Thyroid gland (tissue), 4 donors: Measurements from ENCODE around the gene CLN3. TPM values are rescaled to one million over a fixed set of nuclear protein-coding genes. Genes with fewer than 3 reads are reported as not detected.

Experiments used
- DNase-seq, 2 donors: peaks; one replicate each; pipeline ENCODE4 v3.0.0-alpha.2; 2019
- H3K27ac ChIP-seq, 3 donors: fragments of 200-600 bp; sonication (generic); 1 replicate in 2 of 3; 2 replicates in 1 of 3; pipeline ENCODE4 v1.5.1; 2016 to 2019; ENCODE audit warnings: mild to moderate bottlenecking in 1 of 3, moderate library complexity in 1 of 3
- H3K27me3 ChIP-seq: fragments of 200-600 bp; sonication (generic); one replicate; pipeline ENCODE4 v1.5.1; 2019
- H3K36me3 ChIP-seq, 2 donors: fragments of 200-600 bp; sonication (generic); one replicate each; pipeline ENCODE4 v1.5.1; 2016 to 2019
- H3K4me1 ChIP-seq, 2 donors: fragments of 200-600 bp; sonication (generic); one replicate each; pipeline ENCODE4 v1.5.1; 2017 to 2019
- H3K4me3 ChIP-seq, 3 donors: fragments of 200-600 bp; sonication (generic); replicated peaks in 1 of 3; 1 replicate in 2 of 3; 2 replicates in 1 of 3; pipeline ENCODE4 v1.5.1; 2016; ENCODE audit warnings: mild to moderate bottlenecking in 1 of 3
- H3K9me3 ChIP-seq: fragments of 200-600 bp; sonication (generic); one replicate; pipeline ENCODE4 v1.5.1; 2017
- POLR2A ChIP-seq, 2 donors: fragments of 450-650 bp; IDR thresholded peaks; one replicate each; pipeline ENCODE4 v1.6.1; 2017; ENCODE audit warnings: antibody characterized with exemption in 2 of 2, mild to moderate bottlenecking in 2 of 2, moderate library complexity in 1 of 2
- WGBS, 2 donors: methylation state at CpG; one replicate each; pipeline ENCODE4 v1.1.5; 2017; 5-methylcytosine and 5-hydroxymethylcytosine counted together
- intact Hi-C: fragments of 100-400 bp; cut with DNase I; formaldehyde crosslinking; loops from one replicate; pipeline ENCODE4 v1.15.1; 2023
- total RNA-seq, 4 donors: library from RNA; depleted of rRNA; stranded (reverse); fragments of >200 nt; gene quantifications; one replicate each; pipeline ENCODE4 v1.2.3, GENCODE V29; 2016
- TF ChIP-seq, protein P1 (sequence below), 6 experiments: fragments of 200-600 bp in 3 of 6; fragments of 450-650 bp in 3 of 6; sonication (generic) in 3 of 6; IDR thresholded peaks; one replicate each; pipeline ENCODE4 v1.5.1; 2016 to 2019; ENCODE audit warnings: antibody characterized with exemption in 6 of 6, mild to moderate bottlenecking in 2 of 6, inconsistent platforms in 1 of 6, moderate library complexity in 1 of 6

CLN3 gene
- total RNA-seq, 4 donors from 2014 or later, result 32.5 to 80.9 (median 50.3) TPM

DNA sequence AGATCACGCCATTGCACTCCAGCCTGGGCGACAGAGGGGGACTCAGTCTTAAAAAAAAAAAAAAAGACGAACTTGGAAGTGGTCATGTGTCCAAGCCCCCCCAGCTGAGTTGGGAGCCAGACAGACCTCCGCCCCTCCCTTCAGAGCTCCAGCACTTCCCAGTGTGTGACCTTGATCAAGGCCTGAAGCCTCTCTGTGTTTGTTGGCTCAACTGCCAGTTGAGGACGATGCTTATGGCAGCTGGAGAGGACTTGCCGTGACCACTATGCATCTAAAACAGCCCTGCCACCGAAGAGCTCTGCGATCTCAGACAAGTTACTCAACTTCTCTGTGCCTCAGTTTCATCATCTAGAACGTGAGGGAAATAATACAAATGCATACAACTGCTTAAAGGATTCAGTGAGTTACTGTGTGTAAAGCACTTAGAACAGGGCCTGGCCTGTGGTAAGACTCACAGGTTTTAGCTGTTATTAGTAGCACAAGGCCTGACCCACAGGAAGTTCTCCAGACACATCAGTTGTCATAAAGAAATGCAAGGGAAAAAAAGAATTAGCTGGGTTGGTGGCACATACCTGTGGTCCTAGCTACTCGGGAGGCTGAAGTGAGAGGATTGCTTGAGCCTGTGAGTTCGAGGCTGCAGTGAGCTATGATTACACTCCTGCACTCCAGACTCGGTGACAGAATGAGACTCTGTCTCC is 21.8 kb upstream of the CLN3 start:
- DNase-seq, result no peak
- Histone ChIP-seq H3K4me1 (no peaks in the 10 kb centered on the region), H3K27ac (no peak overlapping the region), H3K4me3 (no peak overlapping the region), H3K27me3 (no peaks in the 10 kb centered on the region), H3K36me3 (no peaks in the 10 kb centered on the region), H3K9me3 (no peaks in the 10 kb centered on the region)
- TF ChIP-seq, protein P1, sequence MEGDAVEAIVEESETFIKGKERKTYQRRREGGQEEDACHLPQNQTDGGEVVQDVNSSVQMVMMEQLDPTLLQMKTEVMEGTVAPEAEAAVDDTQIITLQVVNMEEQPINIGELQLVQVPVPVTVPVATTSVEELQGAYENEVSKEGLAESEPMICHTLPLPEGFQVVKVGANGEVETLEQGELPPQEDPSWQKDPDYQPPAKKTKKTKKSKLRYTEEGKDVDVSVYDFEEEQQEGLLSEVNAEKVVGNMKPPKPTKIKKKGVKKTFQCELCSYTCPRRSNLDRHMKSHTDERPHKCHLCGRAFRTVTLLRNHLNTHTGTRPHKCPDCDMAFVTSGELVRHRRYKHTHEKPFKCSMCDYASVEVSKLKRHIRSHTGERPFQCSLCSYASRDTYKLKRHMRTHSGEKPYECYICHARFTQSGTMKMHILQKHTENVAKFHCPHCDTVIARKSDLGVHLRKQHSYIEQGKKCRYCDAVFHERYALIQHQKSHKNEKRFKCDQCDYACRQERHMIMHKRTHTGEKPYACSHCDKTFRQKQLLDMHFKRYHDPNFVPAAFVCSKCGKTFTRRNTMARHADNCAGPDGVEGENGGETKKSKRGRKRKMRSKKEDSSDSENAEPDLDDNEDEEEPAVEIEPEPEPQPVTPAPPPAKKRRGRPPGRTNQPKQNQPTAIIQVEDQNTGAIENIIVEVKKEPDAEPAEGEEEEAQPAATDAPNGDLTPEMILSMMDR (IDR thresholded peaks at IDR 0.05), result no peak
- TF ChIP-seq POLR2A (IDR thresholded peaks at IDR 0.05), result no peak
- intact Hi-C loops, result no loop called here
- WGBS, 2 donors, result 74 to 83% methylated on average over 10 to 12 of the region's 12 CpGs

DNA sequence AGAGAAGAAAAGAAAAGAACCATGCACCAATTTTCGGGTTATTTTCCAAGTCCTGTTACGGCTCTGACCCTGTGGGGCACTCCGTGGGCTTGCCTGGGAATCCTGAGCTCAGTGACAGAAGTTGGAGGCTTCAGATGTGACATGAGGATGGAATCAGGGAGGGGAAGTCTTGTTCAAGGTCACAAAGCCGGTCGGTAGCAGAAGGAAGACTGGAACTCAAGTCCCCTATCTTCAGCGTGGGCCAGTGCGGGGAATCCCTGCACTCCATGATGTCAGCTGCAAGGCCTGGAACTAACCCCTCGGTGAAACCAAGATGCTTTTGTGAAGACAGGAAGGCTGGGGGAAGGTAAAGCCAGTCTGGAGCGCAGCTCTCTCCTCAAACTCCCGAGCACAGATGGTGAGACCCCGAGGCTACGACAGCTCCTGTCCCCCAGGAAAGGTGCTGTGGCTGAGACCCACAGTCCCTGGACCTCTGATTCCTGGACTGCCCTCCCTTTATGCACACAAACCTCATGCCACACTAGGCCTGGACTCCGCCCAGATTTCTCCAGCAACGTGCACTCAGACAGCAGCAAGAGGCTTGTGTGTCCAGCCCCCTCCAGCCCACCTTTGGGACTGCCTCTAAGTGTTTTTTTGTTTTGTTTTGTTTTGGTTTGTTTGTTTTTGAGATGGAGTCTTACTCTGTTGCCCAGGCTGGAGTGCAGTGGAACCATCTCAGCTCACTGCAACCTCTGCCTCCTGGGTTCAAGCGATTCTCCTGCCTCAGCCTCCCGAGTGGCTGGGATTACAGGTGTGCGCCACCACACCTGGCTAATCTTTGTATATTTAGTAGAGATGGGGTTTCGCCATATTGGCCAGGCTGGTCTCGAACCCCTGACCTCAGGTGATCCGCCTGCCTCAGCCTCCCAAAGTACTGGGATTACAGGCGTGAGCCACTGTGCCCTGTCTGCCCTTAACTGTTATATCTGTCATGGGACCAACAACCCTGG is 20.2 kb upstream of the CLN3 start:
- H3K27me3 ChIP-seq, result no peaks in the 10 kb centered on the region
- TF ChIP-seq, protein P1 (IDR thresholded peaks at IDR 0.05), result no peak
- TF ChIP-seq POLR2A (IDR thresholded peaks at IDR 0.05), result no peak
- no peak overlapping the region for H3K4me3 ChIP-seq
- H3K4me1 ChIP-seq, result peaks cover 4 to 13% of the 10 kb centered on the region in 2 donors
- H3K27ac ChIP-seq, result no peak overlapping the region
- WGBS, 2 donors, result 88 to 89% methylated on average over 11 to 21 of the region's 21 CpGs
- no peaks in the 10 kb centered on the region for H3K9me3 ChIP-seq
- peak; percentile 38 to 42 for DNase-seq
- no peaks in the 10 kb centered on the region for H3K36me3 ChIP-seq
- intact Hi-C loops, result no loop called here

DNA sequence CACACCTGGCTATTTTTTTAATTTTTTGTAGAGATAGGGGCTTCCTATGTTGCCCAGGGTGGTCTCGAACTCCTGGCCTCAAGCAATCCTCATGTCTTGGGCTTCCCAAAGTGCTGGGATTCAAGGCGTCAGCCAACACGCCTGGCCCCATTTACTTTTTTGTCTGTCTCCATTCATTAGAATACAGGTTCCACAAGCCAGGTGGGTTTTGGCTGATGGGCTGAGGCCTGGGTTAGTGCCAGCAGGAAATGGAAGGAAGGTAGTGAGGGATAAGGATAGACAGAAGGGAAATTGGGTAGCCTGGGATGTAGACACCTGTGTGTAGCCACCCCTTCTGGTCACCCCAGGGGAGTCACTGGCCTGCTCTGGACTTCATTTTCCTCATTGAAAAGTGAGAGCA is 19.2 kb upstream of the CLN3 start:
- no peak overlapping the region for H3K4me3 ChIP-seq
- no peak for TF ChIP-seq POLR2A (IDR thresholded peaks at IDR 0.05)
- TF ChIP-seq, protein P1 (IDR thresholded peaks at IDR 0.05), result no peak
- H3K27ac ChIP-seq, result no peak overlapping the region
- H3K27me3 ChIP-seq, result no peaks in the 10 kb centered on the region
- H3K4me1 ChIP-seq, result peaks cover 5 to 20% of the 10 kb centered on the region in 2 donors
- H3K36me3 ChIP-seq, result no peaks in the 10 kb centered on the region
- H3K9me3 ChIP-seq, result no peaks in the 10 kb centered on the region
- DNase-seq, result no peak
- intact Hi-C loops, result no loop called here
- 97% methylated on average over 3 of the region's 3 CpGs for WGBS, 2 donors

DNA sequence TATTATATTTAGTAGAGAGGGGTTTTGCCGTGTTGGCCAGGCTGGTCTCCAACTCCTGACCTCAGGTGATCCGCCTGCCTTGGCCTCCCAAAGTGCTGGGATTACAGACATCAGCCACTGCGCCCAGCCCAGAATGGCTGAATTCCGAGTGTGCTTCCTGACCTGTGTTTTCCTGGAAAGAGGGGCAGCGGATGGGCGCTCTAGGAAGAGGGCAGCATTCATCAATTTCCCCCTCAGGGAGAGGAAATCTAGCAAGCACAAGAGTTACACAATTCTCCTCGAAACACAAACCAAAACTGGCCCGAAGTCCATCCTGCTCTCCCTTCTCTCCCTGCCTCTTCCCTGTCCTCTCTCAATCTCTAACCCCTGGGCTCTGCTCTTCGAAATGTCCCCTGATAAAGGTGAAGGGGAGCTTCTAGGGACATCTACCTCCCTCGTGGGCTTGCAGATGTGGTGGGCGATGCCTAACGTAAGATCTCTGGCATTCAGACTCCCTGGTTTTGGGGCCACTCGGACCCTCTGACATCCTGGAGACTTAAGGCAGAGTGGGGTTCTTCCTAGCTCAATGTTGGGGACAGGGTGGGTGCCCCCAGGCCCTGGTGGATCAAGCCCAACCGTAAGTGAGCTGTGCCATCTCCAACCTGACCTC is 13.7 kb upstream of the CLN3 start:
- DNase-seq, result peak; percentile 56 to 60
- intact Hi-C loops, result no loop called here
- H3K27ac ChIP-seq, result peak overlapping the region; percentile 78 to 91 (median 80)
- no peaks in the 10 kb centered on the region for H3K9me3 ChIP-seq
- TF ChIP-seq, protein P1 (IDR thresholded peaks at IDR 0.05), result no peak
- TF ChIP-seq POLR2A (IDR thresholded peaks at IDR 0.05), result no peak
- H3K4me3 ChIP-seq, result no peak overlapping the region
- no peaks in the 10 kb centered on the region for H3K36me3 ChIP-seq
- WGBS, 2 donors, result 67 to 69% methylated on average over 14 of the region's 14 CpGs
- no peaks in the 10 kb centered on the region for H3K27me3 ChIP-seq
- peaks cover 22 to 44% of the 10 kb centered on the region in 2 donors for H3K4me1 ChIP-seq
